Stimulated activated naive CD8-positive, alpha-beta T cell treated with anti-CD3 and anti-CD28 coated beads, Interleukin-15, Interleukin-2, amounts not matched to agents 100 U/mL and 50 U/mL, for 24 hours (primary cell): Measurements from ENCODE around the gene OLFML2A.
A peak's percentile ranks its signal among the peaks of the same experiment; 100 is the strongest.

ENCODE experiments used
- ATAC-seq: fragments of 150-1000 bp; cut with Tn5 transposase; one replicate; pipeline ENCODE4 v1.10.0; 2021
- DNase-seq: peaks from one replicate; pipeline ENCODE4 v3.0.0; 2021

Gene OLFML2A

GRCh38 chr9:124854161-124854560 is 77.2 kb downstream of the OLFML2A start:
- DNase-seq (no peak), ATAC-seq (no peak)

- ATAC-seq: no peak
- no peak for DNase-seq
These were observed 77.9 kb downstream of the OLFML2A start for GRCh38 chr9:124854822-124855221.

GRCh38 chr9:124855566-124855943 is 78.6 kb downstream of the OLFML2A start:
- ATAC-seq (no peak), DNase-seq (no peak)

- peak; percentile 16 for ATAC-seq
- peak; percentile 49 for DNase-seq
These were observed 79.2 kb downstream of the OLFML2A start for GRCh38 chr9:124855944-124856765.

GRCh38 chr9:124857533-124858162 is 80.7 kb downstream of the OLFML2A start:
- DNase-seq (no peak), ATAC-seq (no peak)

GRCh38 chr9:124858330-124859046 is 81.6 kb downstream of the OLFML2A start:
- DNase-seq (no peak), ATAC-seq (no peak)

GRCh38 chr9:124859803-124860581 is 83.1 kb downstream of the OLFML2A start:
- ATAC-seq (no peak), DNase-seq (no peak)

- ATAC-seq: no peak
These were observed 83.8 kb downstream of the OLFML2A start for GRCh38 chr9:124860582-124861341.

GRCh38 chr9:124861342-124862229 is 84.7 kb downstream of the OLFML2A start, which contains the start of the genes ARPC5L and RPL35:
Gene ARPC5L (plus strand): TSS chr9:124862130. CDS start chr9:124869291, 7,161 bp downstream.
Gene RPL35 (minus strand): TSS chr9:124861957. CDS start chr9:124861912, 45 bp downstream.
- peak; percentile 97 for DNase-seq
- peak; percentile 96 for ATAC-seq

More at GRCh38 chr9:124860582-124861341, 83.8 kb downstream of the OLFML2A start:
- no peak for DNase-seq

- DNase-seq (no peak), ATAC-seq (no peak)
These were observed 86.5 kb downstream of the OLFML2A start for GRCh38 chr9:124863371-124863871.
